Left ventricle myocardium inferior (tissue), 1 donor: ENCODE measurements around the gene BPIFA1. TPM values are rescaled to one million over a fixed set of nuclear protein-coding genes. Genes with fewer than 3 reads are reported as not detected.

Source experiments
- DNase-seq: peaks from one replicate; pipeline ENCODE4 v3.0.0-alpha.2; 2020
- H3K27ac ChIP-seq: fragments of 200-600 bp; replicated peaks from 2 replicates; pipeline ENCODE4 v1.8.0; 2021
- H3K27me3 ChIP-seq: fragments of 200-600 bp; 2 replicates; pipeline ENCODE4 v1.8.0; 2021; ENCODE audit warnings: low read depth
- H3K36me3 ChIP-seq: fragments of 200-600 bp; 2 replicates; pipeline ENCODE4 v1.8.0; 2021
- H3K4me1 ChIP-seq: fragments of 200-600 bp; 2 replicates; pipeline ENCODE4 v1.8.0; 2021
- H3K4me3 ChIP-seq: fragments of 200-600 bp; 2 replicates; pipeline ENCODE4 v1.8.0; 2021; ENCODE audit warnings: mild to moderate bottlenecking, moderate library complexity
- H3K9me3 ChIP-seq: fragments of 200-600 bp; replicated peaks from 2 replicates; pipeline ENCODE4 v1.8.0; 2021
- CTCF ChIP-seq: fragments of 200-600 bp; IDR thresholded peaks from 2 replicates; pipeline ENCODE4 v1.8.0; 2021; ENCODE audit warnings: antibody characterized with exemption, mild to moderate bottlenecking, borderline replicate concordance
- intact Hi-C: fragments of 100-400 bp; cut with micrococcal nuclease; formaldehyde crosslinking; loops from one replicate; pipeline ENCODE4 v1.11.0; 2022
- long read RNA-seq: library from polyadenylated mRNA; unstranded; transcript quantifications from one replicate; pipeline ENCODE4 v2.0.0, GENCODE V29; 2021
- total RNA-seq: library from RNA; stranded (reverse); fragmentation: NEBNext Ultra II Directional; extraction: Animal tissue kit (Norgen Biotek cat#: 25700); gene quantifications from one replicate; pipeline ENCODE4 v1.2.1, GENCODE V29; 2021
- donor health status: DM: no; HTN: yes; CAD: no; lungs with severe emphysema.

Gene BPIFA1
- total RNA-seq, result not detected
- long read RNA-seq, result 0 reads

DNA sequence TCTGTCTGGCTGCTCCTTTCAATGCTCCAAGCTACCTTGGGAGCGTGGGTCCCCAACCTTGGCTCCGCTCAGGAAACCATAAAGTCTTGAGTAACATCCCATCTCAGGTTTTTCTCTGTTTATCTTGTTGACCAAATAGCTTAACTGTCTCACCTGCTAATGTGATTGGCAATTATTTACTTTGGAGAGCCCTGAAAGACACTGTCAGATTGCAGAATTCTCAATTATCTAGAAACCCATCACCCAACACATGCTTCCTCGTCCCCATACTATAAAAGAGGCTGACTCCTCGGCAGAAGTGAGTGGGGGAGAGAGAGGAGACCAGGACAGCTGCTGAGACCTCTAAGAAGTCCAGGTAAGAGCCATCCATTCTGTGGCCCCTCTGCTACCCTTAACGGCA is at the start of gene BPIFA1:
Gene BPIFA1 (plus strand): TSS at position 301 of the 400 bp plus-strand sequence. CDS start 1,716 bp downstream, outside the sequence.
- Histone ChIP-seq H3K4me1 (no peaks in the 10 kb centered on the region), H3K27me3 (peaks cover 81% of the 10 kb centered on the region), H3K36me3 (no peaks in the 10 kb centered on the region), H3K27ac (no peak within 1 kb of the TSS), H3K4me3 (no peak within 1 kb of the TSS), H3K9me3 (no peaks in the 10 kb centered on the region)
- TF ChIP-seq CTCF, result no peak
- intact Hi-C loops, result no loop called here
- no peak for DNase-seq

DNA sequence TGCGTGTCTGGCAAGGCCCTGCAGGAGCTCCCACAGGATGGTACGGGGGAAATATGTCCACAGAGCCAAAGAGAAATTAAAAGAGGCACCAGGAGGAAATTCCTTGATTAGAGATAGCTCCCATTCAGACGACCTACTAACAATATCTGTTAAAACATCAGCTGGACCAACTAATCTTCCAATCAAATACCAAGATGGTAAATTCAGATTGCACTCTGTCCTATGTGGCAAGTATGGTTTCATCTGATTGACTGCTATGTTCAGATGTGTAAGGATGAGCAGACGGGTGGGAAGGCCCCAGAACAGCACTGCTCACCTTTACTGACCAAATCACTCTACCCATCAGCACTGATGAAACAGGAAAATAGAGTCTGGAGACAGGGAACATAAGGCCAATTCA is 48.3 kb upstream of the BPIFA1 start:
- intact Hi-C loops, result no loop called here
- DNase-seq, result no peak
- no peak for TF ChIP-seq CTCF
- H3K9me3 ChIP-seq, result peaks cover 5% of the 10 kb centered on the region
- H3K27me3 ChIP-seq, result peaks cover 39% of the 10 kb centered on the region
- no peak overlapping the region for H3K27ac ChIP-seq
- no peaks in the 10 kb centered on the region for H3K4me1 ChIP-seq
- no peaks in the 10 kb centered on the region for H3K36me3 ChIP-seq
- H3K4me3 ChIP-seq, result no peak overlapping the region

- Histone ChIP-seq H3K9me3 (peaks cover under 1% of the 10 kb centered on the region), H3K36me3 (no peaks in the 10 kb centered on the region), H3K27me3 (peaks cover 46% of the 10 kb centered on the region), H3K4me1 (no peaks in the 10 kb centered on the region), H3K4me3 (no peak overlapping the region), H3K27ac (no peak overlapping the region)
- intact Hi-C loops, result no loop called here
- DNase-seq, result no peak
- no peak for TF ChIP-seq CTCF
Observed at GRCh38 chr20:33188421-33188820, 47.4 kb upstream of the BPIFA1 start.

DNA sequence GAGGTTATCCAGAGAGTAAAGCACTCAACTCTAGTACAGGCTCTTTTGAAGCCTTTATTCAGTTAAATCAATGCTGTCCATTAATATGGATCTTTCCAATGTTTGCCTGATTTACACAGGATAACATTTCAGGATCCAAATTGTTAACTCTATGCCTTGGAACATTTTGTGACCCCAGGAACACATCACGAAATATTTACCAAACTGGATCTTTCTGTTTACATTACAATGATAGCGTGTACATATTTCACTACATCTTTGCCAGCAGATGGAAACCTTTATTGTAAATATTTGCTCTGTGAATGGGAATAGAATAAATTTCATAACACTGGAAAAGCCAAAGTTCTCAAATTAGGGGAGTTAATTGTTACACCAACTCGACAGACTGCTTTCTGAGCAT is 44.3 kb upstream of the BPIFA1 start:
- no peaks in the 10 kb centered on the region for H3K4me1 ChIP-seq
- H3K4me3 ChIP-seq, result no peak overlapping the region
- no peak overlapping the region for H3K27ac ChIP-seq
- H3K27me3 ChIP-seq, result peaks cover 66% of the 10 kb centered on the region
- no peaks in the 10 kb centered on the region for H3K9me3 ChIP-seq
- intact Hi-C loops, result no loop called here
- no peaks in the 10 kb centered on the region for H3K36me3 ChIP-seq
- TF ChIP-seq CTCF, result no peak
- DNase-seq, result no peak

GRCh38 chr20:33191955-33192354 is 43.8 kb upstream of the BPIFA1 start:
- no peak for TF ChIP-seq CTCF
- intact Hi-C loops, result no loop called here

DNA sequence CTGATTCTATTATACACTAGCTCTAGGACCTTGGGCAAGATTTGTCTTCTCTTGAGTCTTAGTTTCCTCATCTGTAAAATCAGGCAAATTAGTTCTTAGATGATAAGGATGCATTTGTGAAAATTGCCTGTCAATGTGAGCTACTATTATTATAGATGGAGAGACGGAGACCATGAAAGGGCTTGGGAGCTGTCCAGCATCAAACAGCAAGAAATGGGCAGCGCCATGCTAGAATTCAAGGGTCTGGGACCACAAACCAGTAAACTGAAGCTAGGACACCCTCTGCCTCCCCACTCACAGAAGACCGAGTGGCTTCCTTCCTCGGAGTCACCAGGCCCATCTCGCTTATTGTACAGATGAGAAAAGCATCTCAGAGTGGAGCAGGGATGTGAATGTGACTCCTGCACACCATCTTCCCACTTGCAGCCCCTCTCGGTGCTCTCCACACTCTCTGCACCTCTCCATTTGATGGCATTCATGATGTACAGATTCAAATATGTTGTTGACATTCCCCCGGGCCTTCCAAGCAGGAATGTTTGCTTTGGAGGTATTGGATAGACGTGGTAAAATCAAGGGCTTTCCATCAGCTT is 42.8 kb upstream of the BPIFA1 start:
- no peaks in the 10 kb centered on the region for H3K36me3 ChIP-seq
- intact Hi-C loops, result no loop called here
- no peaks in the 10 kb centered on the region for H3K4me1 ChIP-seq
- DNase-seq, result no peak
- no peak overlapping the region for H3K27ac ChIP-seq
- peaks cover 77% of the 10 kb centered on the region for H3K27me3 ChIP-seq
- no peaks in the 10 kb centered on the region for H3K9me3 ChIP-seq
- TF ChIP-seq CTCF, result no peak
- H3K4me3 ChIP-seq, result no peak overlapping the region

More at GRCh38 chr20:33191955-33192354, 43.8 kb upstream of the BPIFA1 start:
- Histone ChIP-seq H3K4me1 (no peaks in the 10 kb centered on the region), H3K4me3 (no peak overlapping the region), H3K9me3 (no peaks in the 10 kb centered on the region), H3K27ac (no peak overlapping the region), H3K27me3 (peaks cover 66% of the 10 kb centered on the region), H3K36me3 (no peaks in the 10 kb centered on the region)
- no peak for DNase-seq
